Liver (tissue), 9 donors: ENCODE measurements around the gene ABCB6. TPM values are rescaled to one million over a fixed set of nuclear protein-coding genes. Genes with fewer than 3 reads are reported as not detected.

Source experiments
- DNase-seq: peaks from one replicate; pipeline ENCODE4 v3.0.0-alpha.2; 2017; ENCODE audit warnings: low spot score
- H3K27ac ChIP-seq, 2 donors: one replicate each; pipeline ENCODE4 v1.7.0; 2013; ENCODE audit warnings: inconsistent platforms in 2 of 2, low read length in 2 of 2, control low read depth in 1 of 2, low read depth in 1 of 2, mild to moderate bottlenecking in 1 of 2
- H3K27me3 ChIP-seq, 4 donors: one replicate each; pipeline versions ENCODE4 v1.6.1 to v1.7.0; 2013; ENCODE audit warnings: low read length in 3 of 4, inconsistent platforms in 1 of 4, mild to moderate bottlenecking in 1 of 4, moderate library complexity in 1 of 4; ENCODE audit not compliant: control insufficient read depth in 4 of 4, insufficient read depth in 4 of 4
- H3K36me3 ChIP-seq, 4 donors: one replicate each; pipeline versions ENCODE4 v1.6.1 to v1.7.0; 2013; ENCODE audit warnings: low read length in 3 of 4, mild to moderate bottlenecking in 3 of 4, low read depth in 1 of 4, moderate library complexity in 1 of 4; ENCODE audit not compliant: control insufficient read depth in 4 of 4, insufficient read depth in 3 of 4
- H3K4me1 ChIP-seq, 4 donors: one replicate each; pipeline versions ENCODE4 v1.6.1 to v1.7.0; 2013; ENCODE audit warnings: low read length in 3 of 4, mild to moderate bottlenecking in 3 of 4, moderate library complexity in 1 of 4; ENCODE audit not compliant: control insufficient read depth in 4 of 4, insufficient read depth in 4 of 4
- H3K4me3 ChIP-seq, 3 donors: one replicate each; pipeline versions ENCODE4 v1.6.1 to v1.7.0; 2013; ENCODE audit warnings: low read length in 3 of 3, control low read depth in 1 of 3, low read depth in 1 of 3, mild to moderate bottlenecking in 1 of 3
- H3K9ac ChIP-seq, 2 donors: one replicate each; pipeline ENCODE4 v1.7.0; 2013; ENCODE audit warnings: low read length in 2 of 2, mild to moderate bottlenecking in 2 of 2, moderate library complexity in 2 of 2, control low read depth in 1 of 2, low read depth in 1 of 2
- H3K9me3 ChIP-seq, 4 donors: one replicate each; pipeline versions ENCODE4 v1.6.1 to v1.7.0; 2013; ENCODE audit warnings: low read length in 3 of 4; ENCODE audit not compliant: control insufficient read depth in 4 of 4
- EGR1 ChIP-seq, 2 donors: IDR thresholded peaks; 2 replicates each; pipeline ENCODE4 v1.6.1; 2016 to 2018; ENCODE audit warnings: antibody characterized with exemption in 2 of 2, low read depth in 2 of 2
- FOXA2 ChIP-seq: IDR thresholded peaks from 2 replicates; pipeline ENCODE4 v1.6.1; 2016; ENCODE audit warnings: antibody characterized with exemption
- GABPA ChIP-seq, 2 donors: IDR thresholded peaks in 1 of 2; conservative IDR thresholded peaks in 1 of 2; 2 replicates each; pipeline ENCODE4 v1.6.1; 2016; ENCODE audit warnings: antibody characterized with exemption in 2 of 2, mild to moderate bottlenecking in 1 of 2, moderate library complexity in 1 of 2
- HNF4A ChIP-seq, 2 donors: conservative IDR thresholded peaks; 2 replicates each; pipeline ENCODE4 v1.6.1; 2016; ENCODE audit warnings: antibody characterized with exemption in 2 of 2, mild to moderate bottlenecking in 2 of 2
- HNF4G ChIP-seq: IDR thresholded peaks from 2 replicates; pipeline ENCODE4 v1.6.1; 2016; ENCODE audit warnings: antibody characterized with exemption
- JUND ChIP-seq, 2 donors: IDR thresholded peaks; 2 replicates each; pipeline ENCODE4 v1.6.1; 2016; ENCODE audit warnings: antibody characterized with exemption in 2 of 2
- MAX ChIP-seq: IDR thresholded peaks from 2 replicates; pipeline ENCODE4 v1.6.1; 2016; ENCODE audit warnings: antibody characterized with exemption
- NR2F2 ChIP-seq: IDR thresholded peaks from 2 replicates; pipeline ENCODE4 v1.6.1; 2016; ENCODE audit warnings: antibody characterized with exemption
- RAD21 ChIP-seq, 2 donors: IDR thresholded peaks; 2 replicates each; pipeline ENCODE4 v1.6.1; 2016; ENCODE audit warnings: antibody characterized with exemption in 2 of 2, mild to moderate bottlenecking in 2 of 2
- SP1 ChIP-seq: IDR thresholded peaks from 2 replicates; pipeline ENCODE4 v1.6.1; 2018; ENCODE audit warnings: antibody characterized with exemption, mild to moderate bottlenecking
- TAF1 ChIP-seq: conservative IDR thresholded peaks from 2 replicates; pipeline ENCODE4 v1.6.1; 2016; ENCODE audit warnings: antibody characterized with exemption, mild to moderate bottlenecking
- YY1 ChIP-seq: IDR thresholded peaks from 2 replicates; pipeline ENCODE4 v1.6.1; 2016; ENCODE audit warnings: antibody characterized with exemption, mild to moderate bottlenecking
- ZBTB33 ChIP-seq: IDR thresholded peaks from 2 replicates; pipeline ENCODE4 v1.6.1; 2016; ENCODE audit warnings: antibody characterized with exemption
- WGBS: extraction: QIAGEN DNeasy Blood & Tissue Kit; methylation state at CpG from one replicate; pipeline ENCODE4 v1.1.7; 2013; 5-methylcytosine and 5-hydroxymethylcytosine counted together
- polyA plus RNA-seq, 2 donors: library from polyadenylated mRNA; stranded (reverse) in 1 of 2; unstranded in 1 of 2; fragments of 200-250 nt in 1 of 2; fragments of >200 nt in 1 of 2; fragmentation: Nextera tagmentation in 1 of 2; extraction: Ambion mirVana in 1 of 2; gene quantifications; one replicate each; pipeline versions ENCODE4 v1.2.1 to v1.2.3, GENCODE V29; 2013 to 2015
- total RNA-seq, 2 donors: library from RNA; depleted of rRNA; stranded (reverse); fragments of >200 nt; gene quantifications; one replicate each; pipeline ENCODE4 v1.2.3, GENCODE V29; 2014
- TF ChIP-seq, protein P1 (sequence below): fragments of 150-350 bp; IDR thresholded peaks from 2 replicates; pipeline ENCODE4 v1.5.1; 2017; ENCODE audit warnings: improper control_type of control experiment, low read depth, low read length; ENCODE audit not compliant: missing input control
- TF ChIP-seq, protein P2 (sequence below): IDR thresholded peaks from 2 replicates; pipeline ENCODE4 v1.6.1; 2016; ENCODE audit warnings: antibody characterized with exemption, mild to moderate bottlenecking
- donor health status: healthy.
- donor health status: healthy.
- donor health status: healthy.
- donor health status: healthy.
- donor health status: healthy.

Gene ABCB6
- total and polyA plus RNA-seq, 4 donors: 19.0 to 96.1 (median 47.8) TPM

DNA sequence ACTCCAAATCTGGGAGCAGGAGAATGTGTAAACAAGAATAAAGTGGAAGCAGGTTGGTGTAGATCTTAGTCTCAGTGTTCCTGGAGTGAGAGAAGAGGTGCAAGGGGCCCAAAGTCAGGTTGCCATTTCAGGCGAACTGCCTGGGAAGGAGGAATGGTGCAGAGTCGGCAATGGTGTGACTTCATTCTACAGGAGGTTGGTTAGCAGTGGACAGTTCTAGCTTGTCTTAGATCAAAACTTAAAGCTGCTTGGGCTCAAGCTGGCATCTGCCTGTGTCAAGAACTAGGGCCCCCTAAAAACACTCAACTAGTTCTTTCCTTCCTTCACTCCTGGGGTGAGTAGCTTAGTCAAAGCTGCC is 30.1 kb upstream of the ABCB6 start:
- Histone ChIP-seq H3K27ac (peak overlapping the region; percentile 73 to 96), H3K36me3 (peaks cover 0 to 3% (median 0%) of the 10 kb centered on the region in 4 donors), H3K27me3 (no peaks in the 10 kb centered on the region), H3K4me1 (peaks cover 20 to 73% (median 58%) of the 10 kb centered on the region in 4 donors), H3K9ac (no peak overlapping the region), H3K9me3 (no peaks in the 10 kb centered on the region), H3K4me3 (no peak overlapping the region)
- DNase-seq: no peak
- 61% methylated on average over 2 of the region's 2 CpGs for WGBS
- no peak for TF ChIP-seq JUND (IDR thresholded peaks at IDR 0.05)
- no peak for TF ChIP-seq SP1
- no peak for TF ChIP-seq HNF4A (conservative IDR thresholded peaks at IDR 0.05)
- TF ChIP-seq YY1: no peak
- TF ChIP-seq TAF1: no peak
- no peak for TF ChIP-seq FOXA2
- no peak for TF ChIP-seq NR2F2
- no peak for TF ChIP-seq MAX
- TF ChIP-seq RAD21 (IDR thresholded peaks at IDR 0.05): no peak
- TF ChIP-seq, protein P1, sequence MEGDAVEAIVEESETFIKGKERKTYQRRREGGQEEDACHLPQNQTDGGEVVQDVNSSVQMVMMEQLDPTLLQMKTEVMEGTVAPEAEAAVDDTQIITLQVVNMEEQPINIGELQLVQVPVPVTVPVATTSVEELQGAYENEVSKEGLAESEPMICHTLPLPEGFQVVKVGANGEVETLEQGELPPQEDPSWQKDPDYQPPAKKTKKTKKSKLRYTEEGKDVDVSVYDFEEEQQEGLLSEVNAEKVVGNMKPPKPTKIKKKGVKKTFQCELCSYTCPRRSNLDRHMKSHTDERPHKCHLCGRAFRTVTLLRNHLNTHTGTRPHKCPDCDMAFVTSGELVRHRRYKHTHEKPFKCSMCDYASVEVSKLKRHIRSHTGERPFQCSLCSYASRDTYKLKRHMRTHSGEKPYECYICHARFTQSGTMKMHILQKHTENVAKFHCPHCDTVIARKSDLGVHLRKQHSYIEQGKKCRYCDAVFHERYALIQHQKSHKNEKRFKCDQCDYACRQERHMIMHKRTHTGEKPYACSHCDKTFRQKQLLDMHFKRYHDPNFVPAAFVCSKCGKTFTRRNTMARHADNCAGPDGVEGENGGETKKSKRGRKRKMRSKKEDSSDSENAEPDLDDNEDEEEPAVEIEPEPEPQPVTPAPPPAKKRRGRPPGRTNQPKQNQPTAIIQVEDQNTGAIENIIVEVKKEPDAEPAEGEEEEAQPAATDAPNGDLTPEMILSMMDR: no peak
- TF ChIP-seq, protein P2, sequence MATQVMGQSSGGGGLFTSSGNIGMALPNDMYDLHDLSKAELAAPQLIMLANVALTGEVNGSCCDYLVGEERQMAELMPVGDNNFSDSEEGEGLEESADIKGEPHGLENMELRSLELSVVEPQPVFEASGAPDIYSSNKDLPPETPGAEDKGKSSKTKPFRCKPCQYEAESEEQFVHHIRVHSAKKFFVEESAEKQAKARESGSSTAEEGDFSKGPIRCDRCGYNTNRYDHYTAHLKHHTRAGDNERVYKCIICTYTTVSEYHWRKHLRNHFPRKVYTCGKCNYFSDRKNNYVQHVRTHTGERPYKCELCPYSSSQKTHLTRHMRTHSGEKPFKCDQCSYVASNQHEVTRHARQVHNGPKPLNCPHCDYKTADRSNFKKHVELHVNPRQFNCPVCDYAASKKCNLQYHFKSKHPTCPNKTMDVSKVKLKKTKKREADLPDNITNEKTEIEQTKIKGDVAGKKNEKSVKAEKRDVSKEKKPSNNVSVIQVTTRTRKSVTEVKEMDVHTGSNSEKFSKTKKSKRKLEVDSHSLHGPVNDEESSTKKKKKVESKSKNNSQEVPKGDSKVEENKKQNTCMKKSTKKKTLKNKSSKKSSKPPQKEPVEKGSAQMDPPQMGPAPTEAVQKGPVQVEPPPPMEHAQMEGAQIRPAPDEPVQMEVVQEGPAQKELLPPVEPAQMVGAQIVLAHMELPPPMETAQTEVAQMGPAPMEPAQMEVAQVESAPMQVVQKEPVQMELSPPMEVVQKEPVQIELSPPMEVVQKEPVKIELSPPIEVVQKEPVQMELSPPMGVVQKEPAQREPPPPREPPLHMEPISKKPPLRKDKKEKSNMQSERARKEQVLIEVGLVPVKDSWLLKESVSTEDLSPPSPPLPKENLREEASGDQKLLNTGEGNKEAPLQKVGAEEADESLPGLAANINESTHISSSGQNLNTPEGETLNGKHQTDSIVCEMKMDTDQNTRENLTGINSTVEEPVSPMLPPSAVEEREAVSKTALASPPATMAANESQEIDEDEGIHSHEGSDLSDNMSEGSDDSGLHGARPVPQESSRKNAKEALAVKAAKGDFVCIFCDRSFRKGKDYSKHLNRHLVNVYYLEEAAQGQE: no peak

DNA sequence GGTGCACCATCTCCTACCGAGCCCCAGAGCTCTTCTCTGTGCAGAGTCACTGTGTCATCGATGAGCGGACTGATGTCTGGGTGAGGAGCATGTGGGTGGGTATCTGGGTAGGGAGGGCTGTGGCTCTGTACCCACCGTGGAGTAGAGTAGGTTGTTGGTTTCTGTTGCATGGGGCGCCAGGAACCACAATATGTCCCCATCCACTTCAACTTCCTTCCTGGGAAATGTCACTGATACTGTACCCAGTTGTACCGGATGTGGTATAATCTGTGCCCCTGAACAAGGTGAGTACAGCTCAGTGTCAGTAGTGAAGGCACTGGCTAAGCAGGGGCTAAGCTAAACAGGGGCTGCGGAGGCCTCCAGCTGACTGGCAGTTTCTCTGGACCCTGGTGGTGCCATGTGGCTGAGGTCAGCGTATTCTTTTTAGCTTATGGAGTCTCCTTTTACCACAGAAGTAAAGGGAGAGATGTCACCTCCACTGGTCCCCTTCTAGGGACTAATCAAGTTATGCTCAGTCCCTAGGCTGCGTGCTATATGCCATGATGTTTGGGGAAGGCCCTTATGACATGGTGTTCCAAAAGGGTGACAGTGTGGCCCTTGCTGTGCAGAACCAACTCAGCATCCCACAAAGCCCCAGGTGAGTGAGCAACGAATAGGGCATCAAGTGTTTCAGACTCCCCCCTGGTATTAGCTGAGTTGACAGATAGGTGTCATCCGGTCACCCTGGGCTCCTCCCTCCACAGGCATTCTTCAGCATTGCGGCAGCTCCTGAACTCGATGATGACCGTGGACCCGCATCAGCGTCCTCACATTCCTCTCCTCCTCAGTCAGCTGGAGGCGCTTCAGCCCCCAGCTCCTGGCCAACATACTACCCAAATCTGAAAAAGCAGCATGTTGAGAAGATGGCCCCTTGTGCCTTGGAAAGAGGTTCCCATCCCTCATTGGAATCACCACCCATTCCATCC is 29.2 kb upstream of the ABCB6 start:
- Histone ChIP-seq H3K27me3 (no peaks in the 10 kb centered on the region), H3K36me3 (peaks cover 0 to 3% (median 0%) of the 10 kb centered on the region in 4 donors), H3K27ac (peak overlapping the region; percentile 55 to 73), H3K4me1 (peaks cover 19 to 72% (median 58%) of the 10 kb centered on the region in 4 donors), H3K9ac (no peak overlapping the region), H3K9me3 (no peaks in the 10 kb centered on the region), H3K4me3 (no peak overlapping the region)
- WGBS: 86% methylated on average over 17 of the region's 17 CpGs
- DNase-seq: no peak
- peak; percentile 31 for TF ChIP-seq SP1
- TF ChIP-seq NR2F2: no peak
- TF ChIP-seq TAF1: no peak

DNA sequence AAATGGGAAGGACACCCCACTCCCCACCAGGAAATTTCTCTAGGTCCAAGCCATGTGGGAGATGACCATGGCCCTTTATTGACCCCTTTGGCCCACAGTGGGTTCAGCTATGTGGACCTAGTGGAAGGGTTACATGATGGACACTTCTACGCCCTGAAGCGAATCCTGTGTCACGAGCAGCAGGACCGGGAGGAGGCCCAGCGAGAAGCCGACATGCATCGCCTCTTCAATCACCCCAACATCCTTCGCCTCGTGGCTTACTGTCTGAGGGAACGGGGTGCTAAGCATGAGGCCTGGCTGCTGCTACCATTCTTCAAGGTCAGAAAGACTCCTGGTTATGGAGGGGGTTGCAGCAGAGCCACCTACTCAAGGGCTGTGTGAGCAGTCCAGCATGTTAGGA is 27.8 kb upstream of the ABCB6 start:
- Histone ChIP-seq H3K36me3 (peaks cover 0 to 3% (median 0%) of the 10 kb centered on the region in 4 donors), H3K9ac (no peak overlapping the region), H3K27ac (peak overlapping the region in 1 of 2 donors; percentile 94), H3K4me1 (peaks cover 16 to 67% (median 57%) of the 10 kb centered on the region in 4 donors), H3K27me3 (no peaks in the 10 kb centered on the region), H3K9me3 (no peaks in the 10 kb centered on the region), H3K4me3 (no peak overlapping the region)
- WGBS: 98% methylated on average over 10 of the region's 10 CpGs
- DNase-seq: no peak
- TF ChIP-seq GABPA (IDR thresholded peaks at IDR 0.05 in 1 of 2, conservative IDR thresholded peaks at IDR 0.05 in 1 of 2) (no peak), JUND (IDR thresholded peaks at IDR 0.05) (no peak), SP1 (no peak), HNF4G (no peak), MAX (no peak), ZBTB33 (no peak), EGR1 (IDR thresholded peaks at IDR 0.05; ENCODE audit: low read depth in 2 of 2) (no peak)
- TF ChIP-seq, protein P1: no peak
